SK-N-MC (cell line): Measurements from ENCODE around the gene C5orf34.
"Not testable (repeated sequence)": the region's sequence is repeated elsewhere in the genome, so short reads cannot be mapped to it uniquely, and the experiment has no call there.

ENCODE experiments used
- DNase-seq: peaks from one replicate; pipeline ENCODE4 v3.0.0-alpha.2; 2011; ENCODE audit warnings: low read depth, low spot score
- H3K27ac ChIP-seq: fragments of 200-600 bp; sonication (generic); 2 replicates; pipeline ENCODE4 v1.5.1; 2016; ENCODE audit warnings: mixed run types
- H3K36me3 ChIP-seq: fragments of 200-600 bp; sonication (generic); 2 replicates; pipeline ENCODE4 v1.6.1; 2017; ENCODE audit warnings: antibody characterized with exemption, low read length, mixed read lengths; ENCODE audit not compliant: insufficient read depth
- H3K4me3 ChIP-seq: fragments of 200-600 bp; sonication (generic); 2 replicates; pipeline ENCODE4 v1.5.1; 2016
- H3K9ac ChIP-seq: fragments of 200-600 bp; sonication (generic); 2 replicates; pipeline ENCODE4 v1.8.0; 2017; ENCODE audit warnings: mixed run types, mixed read lengths; ENCODE audit not compliant: insufficient read length
- H3K9me3 ChIP-seq: fragments of 200-600 bp; sonication (generic); 2 replicates; pipeline ENCODE4 v1.6.1; 2017; ENCODE audit warnings: low read depth, mild to moderate bottlenecking, antibody characterized with exemption, low read length, moderate library complexity, mixed read lengths
- EZH2 ChIP-seq: fragments of 200-600 bp; sonication (generic); IDR thresholded peaks from one replicate; pipeline ENCODE4 v1.6.1; 2017; ENCODE audit warnings: antibody characterized with exemption
- FOXP2 ChIP-seq: optimal IDR thresholded peaks from 2 replicates; pipeline ENCODE3; 2011; ENCODE audit warnings: mild to moderate bottlenecking, moderate library complexity; ENCODE audit not compliant: insufficient read depth; ENCODE audit errors: extremely low read length, control extremely low read depth
- POLR2AphosphoS5 ChIP-seq: IDR thresholded peaks from 2 replicates; pipeline ENCODE4 v1.6.1; 2012; ENCODE audit warnings: mild to moderate bottlenecking, low read depth, low read length, borderline replicate concordance

The C5orf34 gene, protein sequence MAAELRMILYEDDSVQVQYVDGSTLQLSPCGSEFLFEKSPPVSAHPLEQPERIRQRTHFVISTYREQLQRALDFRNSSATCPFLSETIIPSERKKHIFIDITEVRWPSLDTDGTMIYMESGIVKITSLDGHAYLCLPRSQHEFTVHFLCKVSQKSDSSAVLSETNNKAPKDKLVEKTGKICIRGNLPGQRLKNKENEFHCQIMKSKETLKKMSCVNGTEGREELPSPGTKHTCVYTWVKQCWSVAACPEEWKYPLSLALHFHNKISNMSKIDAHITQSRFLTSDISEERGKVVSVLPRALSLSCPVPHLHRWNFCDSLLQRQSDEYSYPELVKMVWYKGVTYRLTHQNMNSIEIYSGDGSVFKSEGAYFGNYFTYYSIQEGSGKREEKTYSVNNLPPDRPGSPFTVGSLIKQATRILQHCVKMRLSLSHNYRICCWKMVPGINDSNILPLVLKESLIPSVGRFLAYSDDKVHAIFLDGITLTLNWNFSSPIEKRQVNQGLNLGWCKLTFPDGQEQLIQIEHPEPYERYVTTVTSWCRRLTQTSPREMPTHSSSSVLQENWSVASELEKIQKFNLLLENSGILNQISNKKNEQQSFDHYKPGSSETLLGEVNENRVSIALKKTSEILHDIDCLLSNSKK

DNA sequence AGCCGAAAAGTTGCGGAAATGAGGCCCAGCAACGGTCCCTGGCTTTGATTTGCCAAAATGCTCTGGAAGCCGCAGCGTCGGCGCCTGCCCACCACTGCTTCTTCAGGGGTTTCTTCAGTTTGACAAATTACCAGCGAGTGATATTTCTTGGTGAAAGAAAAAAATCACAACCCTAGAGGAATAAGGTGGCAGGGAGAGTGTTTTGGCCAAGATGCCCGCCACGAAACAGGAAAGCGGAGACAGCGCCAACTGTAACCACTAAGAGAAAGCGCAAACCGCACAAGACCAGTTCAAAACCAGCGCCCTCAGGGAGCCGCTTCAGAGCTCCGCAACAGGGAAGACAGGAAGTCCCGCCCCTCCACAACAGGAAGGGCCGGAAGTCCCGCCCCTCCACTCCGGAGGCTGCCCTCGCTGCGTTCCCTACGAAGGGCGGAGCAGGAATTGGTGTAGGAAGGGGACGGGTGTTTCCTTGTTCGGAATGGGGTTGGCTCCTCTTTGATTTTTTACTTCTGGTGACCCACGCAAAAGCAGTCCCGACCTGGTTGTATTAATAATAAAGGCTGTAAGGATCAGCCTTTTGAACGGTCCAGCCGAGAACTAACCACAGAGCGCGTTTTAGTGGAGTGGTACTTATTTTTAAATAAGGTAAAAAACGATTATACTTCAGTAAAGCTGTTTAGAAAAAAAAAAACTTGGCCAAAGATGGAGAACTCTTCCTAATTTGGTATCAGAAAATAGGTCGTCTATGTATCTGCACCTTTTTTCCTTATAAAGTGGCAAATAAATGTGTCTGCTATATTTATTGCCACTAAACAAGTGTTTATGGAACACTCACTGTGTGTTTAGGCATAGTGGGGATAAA lies at the start of gene C5orf34:
Gene C5orf34, minus strand, starts transcription at position 333 of the 862 bp plus-strand sequence. CDS start 5,809 bp downstream, outside the sequence.
- Histone ChIP-seq H3K9ac (peak within 1 kb of the TSS; percentile 99), H3K9me3 (no peaks in the 10 kb centered on the region), H3K27ac (peak within 1 kb of the TSS; percentile 97), H3K4me3 (peak within 1 kb of the TSS; percentile 100), H3K36me3 (no peaks in the 10 kb centered on the region)
- peak; percentile 83 for DNase-seq
- TF ChIP-seq FOXP2 (peak; percentile 61), EZH2 (no peak), POLR2AphosphoS5 (peak; percentile 95)

DNA sequence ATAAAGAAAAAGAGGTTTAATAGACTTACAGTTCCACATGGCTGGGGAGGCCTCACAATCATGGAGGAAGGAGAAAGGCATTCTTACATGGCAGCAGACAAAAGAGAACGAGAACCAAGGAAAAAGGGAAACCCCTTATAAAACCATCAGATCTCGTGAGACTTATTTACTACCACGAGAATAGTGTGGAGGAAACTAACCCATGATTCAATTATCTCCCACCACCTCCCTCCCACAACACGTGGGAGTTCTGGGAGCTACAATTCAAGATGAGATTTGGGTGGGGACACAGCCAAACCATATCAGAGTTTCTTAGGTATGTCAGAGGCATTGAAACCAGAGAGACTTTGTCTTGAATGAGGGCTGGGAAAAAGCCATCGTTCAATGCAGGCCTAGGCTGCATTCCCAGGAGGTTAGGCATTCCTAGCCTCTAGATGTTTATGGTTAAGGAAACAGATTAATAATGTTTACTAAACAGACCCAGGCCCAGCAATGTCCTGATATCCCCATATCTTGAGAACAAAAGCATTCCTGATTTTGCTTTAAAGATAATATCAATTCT lies 49.4 kb upstream of the C5orf34 start:
- Histone ChIP-seq H3K9ac (no peak overlapping the region), H3K36me3 (no peaks in the 10 kb centered on the region), H3K4me3 (no peak overlapping the region), H3K9me3 (no peaks in the 10 kb centered on the region), H3K27ac (no peak overlapping the region)
- TF ChIP-seq POLR2AphosphoS5 (no peak), FOXP2 (no peak)
- DNase-seq, result no peak

DNA sequence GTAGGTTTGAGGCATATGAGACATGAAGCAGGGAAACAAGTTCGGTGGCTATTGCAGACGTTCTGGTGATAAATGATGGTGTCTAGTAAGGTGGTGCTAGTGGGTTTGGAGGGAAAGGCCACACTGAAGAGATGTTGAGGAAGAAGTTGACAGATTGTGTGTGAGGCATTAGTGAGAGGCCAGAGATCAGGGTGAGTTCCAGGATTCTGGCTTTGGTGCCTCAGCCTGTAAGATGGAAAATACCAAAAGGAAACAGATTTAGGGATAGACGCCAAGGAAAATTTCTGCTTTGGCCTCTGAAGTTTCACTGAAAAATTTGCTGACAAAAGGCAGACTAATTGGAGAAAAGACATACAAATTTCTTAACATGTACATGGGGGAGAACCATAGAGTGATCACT lies 48.4 kb upstream of the C5orf34 start:
- H3K9ac ChIP-seq, result no peak overlapping the region
- no peak overlapping the region for H3K4me3 ChIP-seq
- H3K9me3 ChIP-seq, result no peaks in the 10 kb centered on the region
- no peak for DNase-seq
- no peak overlapping the region for H3K27ac ChIP-seq
- no peaks in the 10 kb centered on the region for H3K36me3 ChIP-seq
- TF ChIP-seq POLR2AphosphoS5, result no peak
- no peak for TF ChIP-seq FOXP2
- TF ChIP-seq EZH2, result no peak

DNA sequence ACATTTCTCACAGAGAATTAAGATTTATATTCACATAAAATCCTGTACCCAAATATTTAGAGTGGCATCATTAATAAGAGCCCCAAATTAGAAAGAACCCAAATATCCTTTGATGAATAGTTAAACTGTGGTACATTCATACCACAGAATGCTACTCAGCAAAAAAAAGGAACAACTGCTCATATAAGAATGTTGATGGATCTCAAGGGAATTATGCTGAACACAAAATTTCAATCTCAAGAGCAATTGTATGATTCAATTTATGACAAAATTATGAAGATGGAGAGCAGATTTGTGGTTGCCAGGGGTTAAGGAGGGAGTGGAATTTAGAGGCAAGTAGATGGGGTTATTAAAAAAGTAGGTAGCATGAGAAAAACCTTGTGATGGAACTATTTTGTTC lies 46.4 kb upstream of the C5orf34 start:
- peak; percentile 47 for DNase-seq
- no peaks in the 10 kb centered on the region for H3K36me3 ChIP-seq
- H3K9me3 ChIP-seq, result no peaks in the 10 kb centered on the region
- H3K4me3 ChIP-seq, result no peak overlapping the region
- peak overlapping the region; percentile 4; the same call in 1 of the 2 replicates for H3K27ac ChIP-seq
- no peak overlapping the region for H3K9ac ChIP-seq
- TF ChIP-seq FOXP2 (no peak), EZH2 (no peak), POLR2AphosphoS5 (no peak)

DNA sequence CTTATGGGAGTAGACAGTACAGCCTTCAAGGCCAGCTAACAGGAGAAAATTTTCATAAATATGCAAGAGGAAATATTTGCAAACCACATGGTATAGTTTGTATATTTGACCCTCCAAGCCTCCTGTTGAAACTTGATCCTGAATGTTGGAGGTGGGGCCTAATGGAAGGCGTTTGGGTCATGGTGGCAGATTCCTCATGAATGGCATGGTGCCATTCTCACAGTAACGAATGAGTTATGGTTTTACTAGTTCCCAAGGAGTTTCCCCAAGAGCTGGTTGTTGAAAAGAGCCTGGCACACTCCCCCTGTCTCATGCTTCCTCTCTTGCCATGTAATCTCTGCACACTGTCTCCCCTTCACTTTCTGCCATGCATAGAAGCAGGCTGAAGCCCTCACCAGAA lies 45.2 kb upstream of the C5orf34 start:
- no peak overlapping the region for H3K27ac ChIP-seq
- no peak overlapping the region for H3K9ac ChIP-seq
- no peak for DNase-seq
- TF ChIP-seq POLR2AphosphoS5 (no peak), FOXP2 (no peak), EZH2 (no peak)
- H3K4me3 ChIP-seq, result 0 out of 2 replicates have a peak overlapping the region, but pooled peaks have one; percentile 23
- H3K9me3 ChIP-seq, result no peaks in the 10 kb centered on the region
- H3K36me3 ChIP-seq, result peaks cover 6% of the 10 kb centered on the region

DNA sequence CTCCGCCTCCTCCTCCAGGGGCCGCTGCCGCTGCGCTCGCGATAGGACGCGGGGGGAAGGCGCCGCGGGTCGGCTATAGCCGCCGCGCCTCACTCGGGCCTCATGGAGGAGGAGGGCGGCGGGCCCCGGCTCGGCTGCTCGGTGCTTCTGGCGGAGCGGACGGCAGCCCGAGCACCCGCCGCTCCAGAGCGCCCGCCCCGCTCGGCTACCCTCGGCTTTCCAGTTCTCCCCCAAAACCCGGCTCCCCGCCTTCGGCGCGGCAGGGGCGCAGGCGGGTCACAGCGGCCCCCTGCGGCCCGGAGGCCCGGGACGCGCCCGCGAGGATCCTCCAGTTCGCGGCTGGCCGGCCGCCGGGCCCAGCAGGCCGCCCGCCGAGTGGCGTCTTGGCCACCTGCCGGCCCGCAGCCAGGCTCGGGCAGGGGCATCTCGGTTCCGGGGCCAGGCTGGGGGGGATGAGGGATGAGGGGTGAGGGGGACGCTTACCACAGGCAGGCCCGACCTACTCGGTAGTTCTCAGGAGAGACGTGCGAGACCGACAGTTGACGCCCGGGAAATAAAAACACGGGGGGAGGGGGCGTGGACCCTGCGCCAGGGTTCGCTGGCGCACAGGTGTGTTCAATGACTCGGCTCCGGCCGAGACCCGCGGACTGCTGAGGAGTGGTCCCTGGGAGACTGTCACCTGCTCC lies 42.1 kb upstream of the C5orf34 start, which contains the start of gene PAIP1:
Gene PAIP1, minus strand, starts transcription at position 221 of the 686 bp plus-strand sequence. CDS start 231 bp downstream, outside the sequence.
- H3K27ac ChIP-seq, result peak within 1 kb of the TSS; percentile 84
- peak within 1 kb of the TSS; percentile 95 for H3K9ac ChIP-seq
- peak; percentile 68 for TF ChIP-seq POLR2AphosphoS5
- TF ChIP-seq EZH2, result no peak
- no peak for TF ChIP-seq FOXP2
- DNase-seq, result no peak
- H3K9me3 ChIP-seq, result no peaks in the 10 kb centered on the region
- peak within 1 kb of the TSS; percentile 98 for H3K4me3 ChIP-seq
- peaks cover 37% of the 10 kb centered on the region for H3K36me3 ChIP-seq

DNA sequence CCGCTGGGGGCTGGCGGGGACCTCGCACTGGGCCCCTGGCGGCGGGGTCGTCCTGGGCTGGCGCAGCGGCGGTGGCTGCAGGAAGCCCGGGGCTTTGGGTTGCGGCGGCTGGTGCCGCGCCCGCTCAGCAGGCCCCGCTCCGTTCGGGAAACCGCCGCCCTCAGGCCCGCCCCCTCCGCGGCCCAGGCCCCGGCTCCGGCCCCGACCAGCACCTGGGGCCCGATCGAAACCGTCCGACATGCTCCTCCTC lies 41.6 kb upstream of the C5orf34 start:
- H3K4me3 ChIP-seq, result peak overlapping the region; percentile 98
- not testable (repeated sequence) for H3K9me3 ChIP-seq, DNase-seq
- peak overlapping the region; percentile 84 for H3K27ac ChIP-seq
- peaks cover 42% of the 10 kb centered on the region for H3K36me3 ChIP-seq
- peak overlapping the region; percentile 95 for H3K9ac ChIP-seq

DNA sequence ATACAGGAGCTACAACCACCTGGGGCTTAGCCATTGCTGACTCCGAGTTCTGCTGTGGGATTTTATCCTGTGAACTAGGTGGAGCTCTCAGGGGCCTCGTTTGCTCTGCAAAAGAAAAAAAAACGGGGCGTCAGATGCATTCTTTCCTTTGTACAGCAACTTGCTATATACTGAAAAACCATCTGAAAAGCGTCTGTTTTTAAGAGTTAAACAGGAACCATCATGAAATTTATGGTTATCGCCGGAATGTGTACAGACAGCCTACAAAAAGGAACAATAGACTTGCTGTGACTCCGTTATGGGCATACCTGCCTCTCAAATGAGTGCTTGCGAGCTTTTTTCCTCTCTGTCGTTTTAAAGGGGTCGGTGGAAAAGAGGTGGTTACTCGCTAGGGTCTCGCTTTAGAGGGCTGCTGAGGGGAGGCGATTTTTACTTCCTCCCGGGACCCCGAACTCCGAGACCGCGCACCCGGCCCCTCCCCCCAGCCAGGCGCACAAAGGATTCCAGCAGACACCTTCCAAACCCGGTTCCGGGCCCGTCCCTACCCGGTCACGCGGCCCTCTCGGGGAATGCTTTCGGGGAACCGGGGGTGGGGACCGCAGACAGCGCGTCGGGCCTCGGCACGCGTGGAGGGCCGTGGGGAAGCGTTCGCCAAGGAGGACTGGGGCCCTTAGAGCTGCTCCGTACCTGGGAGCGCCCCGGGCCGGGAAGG lies 41.1 kb upstream of the C5orf34 start:
- Histone ChIP-seq H3K36me3 (peaks cover 46% of the 10 kb centered on the region), H3K27ac (peak overlapping the region; percentile 84), H3K9me3 (no peaks in the 10 kb centered on the region), H3K4me3 (peak overlapping the region; percentile 98), H3K9ac (peak overlapping the region; percentile 95)
- no peak for TF ChIP-seq FOXP2
- peak; percentile 39; the same call in 1 of the 2 replicates for TF ChIP-seq POLR2AphosphoS5
- no peak for TF ChIP-seq EZH2
- no peak for DNase-seq
